Psoas muscle (tissue), 8 donors: ENCODE measurements around the gene WT1. TPM values are rescaled to one million over a fixed set of nuclear protein-coding genes. Genes with fewer than 3 reads are reported as not detected.

Experiments used
- ATAC-seq, 4 donors: fragments of 200-7000 bp; cut with Tn5 transposase; one replicate each; pipeline ENCODE4 v1.9.1; 2020; ENCODE audit warnings: moderate library complexity in 3 of 4, mild to moderate bottlenecking in 2 of 4
- DNase-seq, 2 donors: peaks; one replicate each; pipeline ENCODE4 v3.0.0-alpha.2; 2020
- H3K27ac ChIP-seq: fragments of 200-600 bp; one replicate; pipeline ENCODE4 v1.8.0; 2022
- H3K27me3 ChIP-seq, 3 donors: fragments of 200-600 bp in 1 of 3; one replicate each; pipeline versions ENCODE4 v1.6.1 to v1.8.0; 2013 to 2022; ENCODE audit warnings: low read length in 2 of 3, mild to moderate bottlenecking in 2 of 3, moderate library complexity in 1 of 3; ENCODE audit not compliant: insufficient read depth in 3 of 3
- H3K36me3 ChIP-seq, 2 donors: fragments of 200-600 bp in 1 of 2; one replicate each; pipeline versions ENCODE4 v1.6.1 to v1.8.0; 2013 to 2022; ENCODE audit warnings: low read depth in 1 of 2, mild to moderate bottlenecking in 1 of 2, moderate library complexity in 1 of 2; ENCODE audit not compliant: insufficient read depth in 1 of 2
- H3K4me1 ChIP-seq: fragments of 200-600 bp; one replicate; pipeline ENCODE4 v1.8.0; 2022
- H3K4me3 ChIP-seq: fragments of 200-600 bp; one replicate; pipeline ENCODE4 v1.8.0; 2022; ENCODE audit warnings: mild to moderate bottlenecking
- H3K9me3 ChIP-seq: fragments of 200-600 bp; one replicate; pipeline ENCODE4 v1.8.0; 2022
- WGBS, 3 donors: extraction: QIAGEN DNeasy Blood & Tissue Kit; methylation state at CpG; one replicate each; pipeline versions ENCODE4 v1.1.6 to v1.1.7; 2013; 5-methylcytosine and 5-hydroxymethylcytosine counted together
- intact Hi-C, 2 donors: fragments of 100-400 bp; cut with DNase I; formaldehyde crosslinking; loops; one replicate each; pipeline versions ENCODE4 v1.11.0 to v1.14.2; 2022
- polyA plus RNA-seq, 3 donors: library from polyadenylated mRNA; stranded (reverse); fragments of 200-250 nt; gene quantifications; one replicate each; pipeline ENCODE4 v1.2.3, GENCODE V29; 2013
- total RNA-seq, 4 donors: library from RNA; stranded (reverse); fragmentation: NEBNext Ultra II Directional in 2 of 4; extraction: Animal tissue kit (Norgen Biotek cat#: 25700) in 2 of 4; gene quantifications; one replicate each; pipeline versions ENCODE4 v1.2.1 to v1.2.4, GENCODE V29; 2021 to 2023
- TF ChIP-seq, protein P1 (sequence below): fragments of 200-600 bp; IDR thresholded peaks from one replicate; pipeline ENCODE4 v1.8.0; 2022; ENCODE audit warnings: antibody characterized with exemption
- donor health status: healthy with polysubstance abuse.
- donor health status: DM: no; HTN: no; CAD: no; lungs with moderate emphysema.
- donor health status: Bipolar disorder and iron deficiency.
- donor health status: healthy.
- donor health status: DM: yes; HTN: yes; CAD: no.
- donor health status: DM: no; HTN: no; CAD: no.
- donor health status: DM: no; HTN: no; CAD: no.
- donor health status: DM: yes; HTN: yes; CAD: no.

The WT1 gene
- total and polyA plus RNA-seq, 7 donors = 0.03 to 1.5 (median 0.21) TPM; not detected in 2

DNA sequence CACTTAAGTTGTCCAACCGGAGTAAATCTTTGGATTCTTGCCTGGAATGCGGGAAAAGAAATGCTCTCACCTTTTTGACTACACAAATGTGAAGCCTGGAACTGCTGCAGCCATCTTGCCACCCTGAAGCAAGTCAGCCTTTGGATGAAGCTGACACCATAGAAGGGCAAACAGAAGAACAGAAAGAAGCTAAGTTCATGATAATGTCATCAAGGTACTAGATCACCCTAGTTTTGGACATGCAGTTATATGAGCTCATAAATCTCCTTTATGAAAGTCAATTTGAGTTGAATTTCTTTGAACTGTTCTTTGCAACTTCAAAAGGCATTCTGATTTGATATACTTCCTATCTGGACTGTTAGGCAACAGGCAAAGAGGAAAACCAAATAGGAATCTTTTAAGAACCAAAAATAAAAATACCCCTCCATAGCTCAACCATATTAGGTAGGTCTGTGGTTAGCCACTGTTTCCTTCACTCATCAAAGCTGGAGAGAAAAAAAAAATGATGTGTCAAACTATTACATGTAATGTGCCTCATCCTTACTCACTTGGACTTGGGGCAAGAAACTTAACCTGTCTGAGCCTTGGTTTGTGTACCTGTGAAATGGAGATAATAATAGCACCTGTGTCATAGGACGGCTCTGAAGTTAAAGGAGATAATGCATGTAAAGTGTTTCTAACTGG is 91.9 kb downstream of the WT1 start:
- WGBS, 3 donors = 85 to 90% (median 87%) methylated on average over 3 of the region's 3 CpGs
- TF ChIP-seq, protein P1, sequence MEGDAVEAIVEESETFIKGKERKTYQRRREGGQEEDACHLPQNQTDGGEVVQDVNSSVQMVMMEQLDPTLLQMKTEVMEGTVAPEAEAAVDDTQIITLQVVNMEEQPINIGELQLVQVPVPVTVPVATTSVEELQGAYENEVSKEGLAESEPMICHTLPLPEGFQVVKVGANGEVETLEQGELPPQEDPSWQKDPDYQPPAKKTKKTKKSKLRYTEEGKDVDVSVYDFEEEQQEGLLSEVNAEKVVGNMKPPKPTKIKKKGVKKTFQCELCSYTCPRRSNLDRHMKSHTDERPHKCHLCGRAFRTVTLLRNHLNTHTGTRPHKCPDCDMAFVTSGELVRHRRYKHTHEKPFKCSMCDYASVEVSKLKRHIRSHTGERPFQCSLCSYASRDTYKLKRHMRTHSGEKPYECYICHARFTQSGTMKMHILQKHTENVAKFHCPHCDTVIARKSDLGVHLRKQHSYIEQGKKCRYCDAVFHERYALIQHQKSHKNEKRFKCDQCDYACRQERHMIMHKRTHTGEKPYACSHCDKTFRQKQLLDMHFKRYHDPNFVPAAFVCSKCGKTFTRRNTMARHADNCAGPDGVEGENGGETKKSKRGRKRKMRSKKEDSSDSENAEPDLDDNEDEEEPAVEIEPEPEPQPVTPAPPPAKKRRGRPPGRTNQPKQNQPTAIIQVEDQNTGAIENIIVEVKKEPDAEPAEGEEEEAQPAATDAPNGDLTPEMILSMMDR = no peak
- peaks cover 0 to 3% (median 1%) of the 10 kb centered on the region in 3 donors for H3K27me3 ChIP-seq
- no peak for ATAC-seq
- DNase-seq = no peak
- no peaks in the 10 kb centered on the region for H3K4me1 ChIP-seq
- intact Hi-C loops = no loop called here
- no peaks in the 10 kb centered on the region for H3K36me3 ChIP-seq
- no peak overlapping the region for H3K4me3 ChIP-seq
- no peaks in the 10 kb centered on the region for H3K9me3 ChIP-seq
- H3K27ac ChIP-seq = no peak overlapping the region

DNA sequence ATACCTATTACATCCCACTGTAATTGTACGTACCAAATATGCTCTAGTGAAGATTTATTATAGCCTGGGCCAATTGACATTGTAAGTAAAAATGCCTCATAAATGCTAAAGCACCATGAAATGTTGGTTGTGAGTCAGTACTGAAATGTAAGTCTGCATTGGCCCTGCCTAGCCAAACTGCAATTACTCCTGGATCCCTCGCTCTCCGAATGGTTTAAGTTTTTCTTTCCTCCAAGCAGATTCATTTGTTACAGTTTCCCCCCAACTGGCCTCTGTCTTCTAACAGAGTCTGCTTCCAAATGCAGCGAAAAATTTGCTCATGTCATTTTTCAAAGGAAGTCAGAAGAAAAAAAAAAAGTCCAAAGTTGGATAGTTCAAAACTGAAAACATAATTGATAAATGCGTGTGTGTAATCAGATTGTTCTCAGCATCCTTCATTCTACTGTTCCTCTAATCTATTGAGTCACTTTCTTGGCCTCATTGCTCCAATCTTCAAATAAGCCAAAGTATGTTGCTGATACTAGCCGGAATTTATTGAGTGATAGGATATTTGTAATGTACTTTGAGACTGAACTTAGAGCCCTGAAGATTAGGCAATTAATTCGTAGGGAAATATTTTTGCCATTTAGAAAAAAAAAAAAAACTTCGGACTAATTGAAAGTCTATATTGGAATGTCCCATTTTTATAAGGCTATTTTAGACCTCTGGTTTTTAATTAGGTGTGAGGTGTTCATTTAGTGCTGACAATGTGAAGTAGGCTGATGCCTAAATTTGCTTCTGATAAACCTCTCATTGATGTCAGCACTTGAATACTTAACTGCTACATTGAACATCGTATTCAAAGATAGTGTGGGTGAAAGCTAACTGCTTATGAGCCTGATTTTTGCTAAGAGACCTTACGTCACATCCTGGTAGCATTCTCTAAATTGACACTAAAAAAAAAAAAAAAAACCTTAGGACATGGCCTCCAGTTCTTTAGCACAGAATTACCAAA is 93.4 kb downstream of the WT1 start:
- H3K27ac ChIP-seq = no peak overlapping the region
- H3K9me3 ChIP-seq = no peaks in the 10 kb centered on the region
- no peak overlapping the region for H3K4me3 ChIP-seq
- ATAC-seq = no peak
- H3K36me3 ChIP-seq = no peaks in the 10 kb centered on the region
- no peaks in the 10 kb centered on the region for H3K4me1 ChIP-seq
- intact Hi-C loops = no loop called here
- 49 to 58% (median 53%) methylated on average over 10 of the region's 10 CpGs for WGBS, 3 donors
- TF ChIP-seq, protein P1 = no peak
- DNase-seq = no peak
- peaks cover 0 to 3% (median 1%) of the 10 kb centered on the region in 3 donors for H3K27me3 ChIP-seq

DNA sequence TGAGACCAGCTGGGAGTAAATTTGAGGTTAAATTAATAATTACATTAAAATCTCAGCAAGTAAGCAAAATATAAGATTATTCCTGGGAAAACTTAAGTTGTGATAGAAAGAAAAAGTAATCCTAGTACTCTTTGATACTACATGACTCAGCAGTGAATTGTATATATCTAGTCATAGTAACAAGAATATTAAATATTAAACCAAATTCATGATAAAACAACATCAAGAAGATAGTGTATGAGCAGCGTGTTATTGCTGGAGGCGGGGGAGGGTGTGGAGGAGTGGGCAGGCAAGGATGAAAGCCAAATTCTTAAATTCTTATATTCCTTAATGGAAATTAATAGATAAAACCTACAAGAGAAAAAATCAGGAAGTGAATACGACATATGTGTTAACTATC is 95.2 kb downstream of the WT1 start:
- Histone ChIP-seq H3K27me3 (peaks cover 0 to 5% (median 0%) of the 10 kb centered on the region in 3 donors), H3K27ac (no peak overlapping the region), H3K4me3 (no peak overlapping the region), H3K36me3 (no peaks in the 10 kb centered on the region), H3K9me3 (no peaks in the 10 kb centered on the region), H3K4me1 (no peaks in the 10 kb centered on the region)
- ATAC-seq (no peak), DNase-seq (no peak)
- intact Hi-C loops = no loop called here
- WGBS, 3 donors = 84 to 86% (median 84%) methylated on average over 3 of the region's 3 CpGs
- TF ChIP-seq, protein P1 = no peak

Other genes with a start within 250 kb of the WT1 start
- gene EIF3M, start 148.3 kb upstream of the WT1 start, total RNA-seq = 100 to 1,000 TPM; 135 to 197 (median 180) TPM
- 100 to 1,000 TPM; 220 to 435 (median 295) TPM for gene EIF3M, start 148.3 kb upstream of the WT1 start, polyA plus RNA-seq